D721Med (cell line): ENCODE data around the gene ARMC3.
"Not testable (repeated sequence)": the region's sequence is repeated elsewhere in the genome, so short reads cannot be mapped to it uniquely, and the experiment has no call there.

Experiments used
- DNase-seq: peaks from one replicate; pipeline ENCODE4 v3.0.0; 2011; ENCODE audit warnings: low spot score; ENCODE audit not compliant: insufficient read length
- FAIRE-seq: peaks from 2 replicates; lab custom pipeline; 2011; peaks lifted over from hg19 to GRCh38; lab: Jason Lieb, UNC
- TF ChIP-seq, protein P1 (sequence below): IDR thresholded peaks from 2 replicates; pipeline ENCODE4 v1.5.1; 2012; ENCODE audit warnings: mild to moderate bottlenecking, control low read depth; ENCODE audit not compliant: insufficient read depth; ENCODE audit errors: missing control alignments

The ARMC3 gene

DNA sequence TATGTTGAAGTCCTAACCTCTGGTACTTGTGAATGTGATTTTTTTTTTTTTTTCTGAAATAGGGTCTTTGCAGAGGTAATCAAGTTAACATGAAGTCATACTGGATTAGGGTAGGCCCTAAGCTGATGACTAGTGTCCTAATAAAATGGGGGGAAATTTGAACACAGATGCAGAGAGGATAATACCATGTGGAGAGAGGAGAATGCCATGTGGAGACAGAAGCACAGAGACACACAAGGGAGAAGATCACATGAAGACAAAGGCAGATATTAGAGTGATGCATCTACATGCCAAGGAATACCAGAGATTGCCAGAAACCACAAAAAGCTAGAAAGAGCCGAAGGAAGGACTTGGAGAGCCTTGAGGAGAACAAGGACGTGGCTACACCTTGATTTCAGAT, 28.5 kb upstream of the ARMC3 start:
- DNase-seq (no peak), FAIRE-seq (no peak)
- TF ChIP-seq, protein P1, sequence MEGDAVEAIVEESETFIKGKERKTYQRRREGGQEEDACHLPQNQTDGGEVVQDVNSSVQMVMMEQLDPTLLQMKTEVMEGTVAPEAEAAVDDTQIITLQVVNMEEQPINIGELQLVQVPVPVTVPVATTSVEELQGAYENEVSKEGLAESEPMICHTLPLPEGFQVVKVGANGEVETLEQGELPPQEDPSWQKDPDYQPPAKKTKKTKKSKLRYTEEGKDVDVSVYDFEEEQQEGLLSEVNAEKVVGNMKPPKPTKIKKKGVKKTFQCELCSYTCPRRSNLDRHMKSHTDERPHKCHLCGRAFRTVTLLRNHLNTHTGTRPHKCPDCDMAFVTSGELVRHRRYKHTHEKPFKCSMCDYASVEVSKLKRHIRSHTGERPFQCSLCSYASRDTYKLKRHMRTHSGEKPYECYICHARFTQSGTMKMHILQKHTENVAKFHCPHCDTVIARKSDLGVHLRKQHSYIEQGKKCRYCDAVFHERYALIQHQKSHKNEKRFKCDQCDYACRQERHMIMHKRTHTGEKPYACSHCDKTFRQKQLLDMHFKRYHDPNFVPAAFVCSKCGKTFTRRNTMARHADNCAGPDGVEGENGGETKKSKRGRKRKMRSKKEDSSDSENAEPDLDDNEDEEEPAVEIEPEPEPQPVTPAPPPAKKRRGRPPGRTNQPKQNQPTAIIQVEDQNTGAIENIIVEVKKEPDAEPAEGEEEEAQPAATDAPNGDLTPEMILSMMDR, result no peak

DNA sequence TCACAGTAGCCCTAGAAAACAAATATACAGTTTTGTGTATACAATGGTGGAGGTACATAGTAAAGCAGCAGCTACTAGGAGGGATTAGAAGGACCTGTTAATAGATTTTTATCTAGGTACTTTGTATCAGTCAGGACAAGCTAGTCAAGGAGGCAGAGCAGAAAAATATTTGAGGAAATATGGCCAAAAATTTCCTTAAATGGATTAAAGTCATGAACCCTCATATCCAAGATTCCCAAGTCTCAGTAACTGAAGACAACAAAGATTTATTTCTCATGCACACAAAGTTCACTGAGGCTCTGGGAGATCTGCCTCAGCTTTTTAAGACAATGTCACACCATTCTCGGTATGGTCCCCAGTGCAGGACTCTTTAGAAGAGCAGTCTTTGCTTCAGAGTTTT, 28.1 kb upstream of the ARMC3 start:
- FAIRE-seq (no peak), DNase-seq (no peak)
- TF ChIP-seq, protein P1, result no peak

DNA sequence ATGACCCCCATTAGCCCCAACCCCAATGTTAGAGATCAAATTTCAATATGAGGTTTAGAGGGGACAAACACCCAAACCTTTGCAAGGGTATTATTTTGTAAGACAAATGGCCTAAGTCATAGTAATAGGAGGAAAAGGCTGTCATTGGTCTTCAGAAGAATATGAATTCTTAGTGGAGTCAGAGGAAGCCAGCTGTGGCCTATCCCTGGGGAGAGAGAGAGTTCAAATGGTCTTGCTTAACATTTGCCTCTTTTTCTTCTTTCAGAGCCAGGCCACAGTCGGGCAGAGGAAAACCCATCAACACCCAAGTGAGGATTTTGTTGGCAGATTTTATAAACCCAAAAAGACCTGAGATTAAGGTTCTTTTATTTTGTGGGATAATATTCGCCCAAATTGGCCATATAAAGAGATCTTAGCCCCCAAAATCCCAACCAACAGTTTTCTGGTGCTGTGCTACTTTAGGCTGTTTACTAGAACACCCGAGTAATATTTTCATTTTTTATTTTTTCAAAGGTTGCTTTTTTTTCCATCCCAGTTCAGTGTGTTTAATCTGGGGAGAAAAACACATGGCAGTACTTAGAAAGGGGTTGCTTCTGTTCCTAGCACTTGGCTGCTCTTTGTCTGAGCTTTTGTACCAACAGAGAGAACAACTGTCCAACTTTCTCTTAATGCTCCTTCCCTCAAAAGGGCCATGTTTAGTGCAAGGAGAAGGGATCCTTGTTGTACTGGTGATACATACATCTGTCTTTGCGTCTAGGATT, 26.8 kb upstream of the ARMC3 start:
- DNase-seq (no peak), FAIRE-seq (no peak)
- TF ChIP-seq, protein P1, result no peak

DNA sequence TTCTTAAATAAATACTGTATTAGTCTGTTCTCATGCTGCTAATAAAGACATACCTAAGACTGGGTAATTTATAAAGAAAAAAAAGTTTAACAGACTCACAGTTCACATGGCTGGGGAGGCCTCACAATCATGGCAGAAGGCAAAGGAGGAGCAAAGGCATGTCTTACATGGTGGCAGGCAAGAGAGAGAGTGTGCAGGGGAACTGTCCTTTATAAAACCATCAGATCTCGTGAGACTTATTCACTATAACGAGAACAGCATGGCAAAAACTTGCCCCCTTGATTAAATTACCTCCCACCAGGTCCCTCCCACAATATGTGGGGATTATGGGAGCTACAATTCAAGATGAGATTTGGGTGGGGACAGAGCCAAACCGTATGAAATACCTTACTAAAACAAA, 25.7 kb upstream of the ARMC3 start:
- FAIRE-seq, DNase-seq: not testable (repeated sequence)

DNA sequence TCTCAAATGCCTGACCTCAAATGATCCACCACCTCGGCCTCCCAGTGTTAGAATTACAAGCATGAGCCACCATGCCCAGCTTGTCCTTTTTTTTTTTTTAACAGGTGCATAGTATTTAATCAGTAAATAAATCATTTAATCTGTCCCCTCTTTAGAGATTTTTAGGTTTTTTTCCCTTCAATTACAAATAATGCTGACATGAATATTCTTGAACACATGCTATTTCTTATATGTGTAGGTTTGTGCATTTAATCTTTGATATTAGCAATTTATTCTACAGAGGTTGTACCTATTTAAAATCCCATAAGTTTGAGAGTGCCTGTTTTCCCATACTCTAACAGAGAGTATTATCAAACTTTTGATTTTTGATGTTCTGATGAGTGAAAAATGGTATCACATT, 24.2 kb upstream of the ARMC3 start:
- TF ChIP-seq, protein P1, result no peak
- FAIRE-seq (no peak), DNase-seq (no peak)

DNA sequence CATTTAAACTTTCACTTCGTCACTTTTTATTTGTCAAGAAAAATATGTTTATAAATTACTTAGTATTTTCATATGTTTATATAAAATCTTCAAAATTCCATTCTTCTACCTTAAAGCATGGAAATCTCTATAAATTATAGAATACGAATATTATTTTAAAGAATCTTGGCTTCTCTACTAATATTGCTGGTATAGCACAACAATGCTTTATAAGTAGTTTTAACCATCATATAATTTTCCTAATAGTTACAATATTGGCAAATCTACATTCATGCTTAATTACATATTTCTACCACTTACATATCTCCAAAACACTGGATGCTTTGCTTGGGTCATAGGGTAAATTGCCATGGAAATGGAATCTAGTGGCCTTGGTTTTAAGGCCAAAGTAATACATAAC, 21.1 kb upstream of the ARMC3 start:
- TF ChIP-seq, protein P1, result no peak
- FAIRE-seq (no peak), DNase-seq (no peak)

DNA sequence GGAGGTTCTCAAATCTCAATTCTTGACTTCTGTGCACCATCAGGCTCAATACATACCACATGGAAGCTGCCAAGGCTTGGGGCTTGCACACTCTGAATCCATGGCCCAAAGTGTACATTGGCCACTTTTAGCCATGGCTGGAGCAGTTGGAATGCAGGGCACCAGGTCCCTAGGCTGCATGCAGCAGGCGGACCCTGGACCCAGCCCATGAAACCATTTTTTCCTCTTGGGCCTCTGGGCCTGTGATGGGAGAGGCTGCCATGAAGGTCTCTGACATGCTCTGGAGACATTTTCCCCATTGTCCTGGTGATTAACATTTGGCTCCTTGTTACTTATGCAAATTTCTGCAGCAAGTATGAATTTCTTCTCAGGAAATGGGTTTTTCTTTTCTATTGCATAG, 19.0 kb upstream of the ARMC3 start:
- TF ChIP-seq, protein P1, result no peak
- FAIRE-seq (no peak), DNase-seq (no peak)

DNA sequence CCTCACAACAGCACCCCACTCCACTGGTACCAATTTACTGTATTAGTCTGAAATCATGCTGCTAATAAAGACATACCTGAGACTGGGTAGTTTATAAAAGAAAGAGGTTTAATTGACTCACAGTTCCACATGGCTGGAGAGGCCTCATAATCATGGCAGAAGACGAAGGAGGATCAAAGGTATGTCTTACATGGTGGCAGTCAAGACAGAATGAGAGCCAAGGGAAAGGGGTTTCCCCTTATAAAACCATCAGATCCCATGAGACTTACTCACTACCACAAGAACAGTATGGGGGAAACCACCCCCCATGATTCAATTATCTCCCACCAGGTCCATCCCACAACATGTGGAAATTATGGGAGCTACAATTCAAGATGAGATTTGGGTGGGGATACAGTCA, 18.2 kb upstream of the ARMC3 start:
- not testable (repeated sequence) for DNase-seq, FAIRE-seq
